Measurements from ENCODE around the gene PLEKHA6.

DNA sequence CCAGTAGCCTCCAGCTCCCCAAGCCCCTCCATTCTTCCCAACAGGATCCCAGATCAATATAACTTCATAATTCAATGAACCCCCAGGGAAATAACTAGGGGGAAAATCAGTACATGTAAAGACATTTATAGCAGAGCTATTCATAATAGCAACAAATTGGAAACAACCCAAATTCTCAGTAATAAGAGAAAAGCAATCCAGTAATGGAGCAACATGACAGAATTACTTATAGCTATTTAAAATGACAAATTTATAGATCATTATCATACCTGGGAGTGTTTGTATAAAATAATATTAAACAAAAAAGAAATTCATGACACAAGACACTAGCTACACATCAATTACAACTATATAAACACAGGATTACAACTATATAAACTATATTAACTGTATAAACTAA is 20.2 kb downstream of the PLEKHA6 start:
- no peak for TF ChIP-seq POLR2A (IDR thresholded peaks at IDR 0.05)
- TF ChIP-seq, protein P1, sequence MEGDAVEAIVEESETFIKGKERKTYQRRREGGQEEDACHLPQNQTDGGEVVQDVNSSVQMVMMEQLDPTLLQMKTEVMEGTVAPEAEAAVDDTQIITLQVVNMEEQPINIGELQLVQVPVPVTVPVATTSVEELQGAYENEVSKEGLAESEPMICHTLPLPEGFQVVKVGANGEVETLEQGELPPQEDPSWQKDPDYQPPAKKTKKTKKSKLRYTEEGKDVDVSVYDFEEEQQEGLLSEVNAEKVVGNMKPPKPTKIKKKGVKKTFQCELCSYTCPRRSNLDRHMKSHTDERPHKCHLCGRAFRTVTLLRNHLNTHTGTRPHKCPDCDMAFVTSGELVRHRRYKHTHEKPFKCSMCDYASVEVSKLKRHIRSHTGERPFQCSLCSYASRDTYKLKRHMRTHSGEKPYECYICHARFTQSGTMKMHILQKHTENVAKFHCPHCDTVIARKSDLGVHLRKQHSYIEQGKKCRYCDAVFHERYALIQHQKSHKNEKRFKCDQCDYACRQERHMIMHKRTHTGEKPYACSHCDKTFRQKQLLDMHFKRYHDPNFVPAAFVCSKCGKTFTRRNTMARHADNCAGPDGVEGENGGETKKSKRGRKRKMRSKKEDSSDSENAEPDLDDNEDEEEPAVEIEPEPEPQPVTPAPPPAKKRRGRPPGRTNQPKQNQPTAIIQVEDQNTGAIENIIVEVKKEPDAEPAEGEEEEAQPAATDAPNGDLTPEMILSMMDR (IDR thresholded peaks at IDR 0.05), result no peak
- no peak for TF ChIP-seq POLR2AphosphoS5 (IDR thresholded peaks at IDR 0.05)

Measured in prostate gland (tissue), 2 donors.